ENCODE data around the gene CEP250.
A peak's percentile ranks its signal among the peaks of the same experiment; 100 is the strongest.

Gene CEP250

GRCh38 chr20:35503841-35504561 lies 48.6 kb downstream of the CEP250 start:
- DNase-seq (ENCODE audit: insufficient read length, low spot score) (no peak), FAIRE-seq (no peak)
- TF ChIP-seq SPI1 (IDR thresholded peaks at IDR 0.05; ENCODE audit: low read depth, low read length) (no peak), TAF1 (IDR thresholded peaks at IDR 0.05; ENCODE audit: low read depth, low read length) (no peak), POU2F2 (IDR thresholded peaks at IDR 0.05; ENCODE audit: low read depth, low read length) (no peak), POLR2A (IDR thresholded peaks at IDR 0.05; ENCODE audit: low read depth, low read length) (no peak), POLR2AphosphoS5 (IDR thresholded peaks at IDR 0.05; ENCODE audit: low read depth, low read length) (no peak), PAX5 (IDR thresholded peaks at IDR 0.05; ENCODE audit: insufficient read depth, low read length, severe bottlenecking) (no peak)

DNA sequence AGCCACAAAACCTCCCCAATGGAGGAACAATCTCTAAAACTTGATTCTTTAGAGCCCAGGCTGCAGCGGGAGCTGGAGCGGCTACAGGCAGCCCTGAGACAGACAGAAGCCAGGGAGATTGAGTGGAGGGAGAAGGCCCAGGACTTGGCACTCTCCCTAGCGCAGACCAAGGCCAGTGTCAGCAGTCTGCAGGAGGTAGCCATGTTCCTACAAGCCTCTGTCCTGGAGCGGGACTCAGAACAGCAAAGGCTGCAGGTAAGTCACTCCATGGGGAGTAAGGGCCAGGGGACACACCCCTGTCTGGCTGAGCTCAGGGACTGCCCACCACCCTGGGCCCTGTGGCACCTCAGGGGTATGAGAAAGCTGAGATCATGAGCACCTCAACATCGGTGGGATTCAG lies 49.4 kb downstream of the CEP250 start:
- TF ChIP-seq POLR2A (IDR thresholded peaks at IDR 0.05; ENCODE audit: low read depth, low read length) (no peak), PAX5 (IDR thresholded peaks at IDR 0.05; ENCODE audit: insufficient read depth, low read length, severe bottlenecking) (no peak), POLR2AphosphoS5 (IDR thresholded peaks at IDR 0.05; ENCODE audit: low read depth, low read length) (no peak), TAF1 (IDR thresholded peaks at IDR 0.05; ENCODE audit: low read depth, low read length) (no peak), SPI1 (IDR thresholded peaks at IDR 0.05; ENCODE audit: low read depth, low read length) (no peak), POU2F2 (IDR thresholded peaks at IDR 0.05; ENCODE audit: low read depth, low read length) (no peak)
- DNase-seq (ENCODE audit: insufficient read length, low spot score) (no peak), FAIRE-seq (no peak)

DNA sequence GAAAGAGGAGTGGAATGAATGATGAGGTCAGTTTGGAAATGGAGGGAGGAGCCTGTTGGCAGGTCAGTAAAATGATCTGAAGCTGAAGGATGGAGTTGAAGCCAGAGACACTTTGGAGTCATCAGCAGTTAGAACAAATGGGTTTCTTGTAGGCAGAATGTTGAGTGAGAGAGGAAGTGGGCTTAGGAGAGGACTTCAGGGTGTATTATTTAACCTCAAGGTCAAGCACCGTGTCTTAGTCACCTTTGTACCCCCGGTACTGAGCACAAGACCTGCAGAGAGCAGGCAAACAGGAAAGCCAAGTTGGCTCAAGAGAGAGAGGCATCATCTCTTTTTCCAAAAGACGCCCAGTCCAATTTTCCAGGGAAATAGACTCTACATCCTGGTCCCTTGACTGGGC lies 50.8 kb downstream of the CEP250 start:
- peak; percentile 31 for FAIRE-seq
- DNase-seq (ENCODE audit: insufficient read length, low spot score) = no peak

GRCh38 chr20:35506872-35507638 lies 51.7 kb downstream of the CEP250 start:
- DNase-seq (ENCODE audit: insufficient read length, low spot score) = no peak
- TF ChIP-seq PAX5 (IDR thresholded peaks at IDR 0.05; ENCODE audit: insufficient read depth, low read length, severe bottlenecking) = no peak
- no peak for TF ChIP-seq POLR2A (IDR thresholded peaks at IDR 0.05; ENCODE audit: low read depth, low read length)
- no peak for TF ChIP-seq POLR2AphosphoS5 (IDR thresholded peaks at IDR 0.05; ENCODE audit: low read depth, low read length)
- no peak for TF ChIP-seq POU2F2 (IDR thresholded peaks at IDR 0.05; ENCODE audit: low read depth, low read length)
- TF ChIP-seq SPI1 (IDR thresholded peaks at IDR 0.05; ENCODE audit: low read depth, low read length) = no peak
- TF ChIP-seq TAF1 (IDR thresholded peaks at IDR 0.05; ENCODE audit: low read depth, low read length) = no peak
- FAIRE-seq = no peak

More for the DNA sequence above, 50.8 kb downstream of the CEP250 start:
- TF ChIP-seq POLR2A (IDR thresholded peaks at IDR 0.05; ENCODE audit: low read depth, low read length) (no peak), SPI1 (IDR thresholded peaks at IDR 0.05; ENCODE audit: low read depth, low read length) (peak; percentile 42; the same call in 1 of the 2 replicates), POLR2AphosphoS5 (IDR thresholded peaks at IDR 0.05; ENCODE audit: low read depth, low read length) (no peak), POU2F2 (IDR thresholded peaks at IDR 0.05; ENCODE audit: low read depth, low read length) (no peak), PAX5 (IDR thresholded peaks at IDR 0.05; ENCODE audit: insufficient read depth, low read length, severe bottlenecking) (no peak)

- TF ChIP-seq TAF1 (IDR thresholded peaks at IDR 0.05; ENCODE audit: low read depth, low read length) = no peak
- no peak for TF ChIP-seq PAX5 (IDR thresholded peaks at IDR 0.05; ENCODE audit: insufficient read depth, low read length, severe bottlenecking)
- no peak for TF ChIP-seq POLR2AphosphoS5 (IDR thresholded peaks at IDR 0.05; ENCODE audit: low read depth, low read length)
- no peak for TF ChIP-seq SPI1 (IDR thresholded peaks at IDR 0.05; ENCODE audit: low read depth, low read length)
- TF ChIP-seq POLR2A (IDR thresholded peaks at IDR 0.05; ENCODE audit: low read depth, low read length) = no peak
- no peak for TF ChIP-seq POU2F2 (IDR thresholded peaks at IDR 0.05; ENCODE audit: low read depth, low read length)
- FAIRE-seq = no peak
- DNase-seq (ENCODE audit: insufficient read length, low spot score) = no peak
These were observed 53.3 kb downstream of the CEP250 start for GRCh38 chr20:35508493-35509218.

DNA sequence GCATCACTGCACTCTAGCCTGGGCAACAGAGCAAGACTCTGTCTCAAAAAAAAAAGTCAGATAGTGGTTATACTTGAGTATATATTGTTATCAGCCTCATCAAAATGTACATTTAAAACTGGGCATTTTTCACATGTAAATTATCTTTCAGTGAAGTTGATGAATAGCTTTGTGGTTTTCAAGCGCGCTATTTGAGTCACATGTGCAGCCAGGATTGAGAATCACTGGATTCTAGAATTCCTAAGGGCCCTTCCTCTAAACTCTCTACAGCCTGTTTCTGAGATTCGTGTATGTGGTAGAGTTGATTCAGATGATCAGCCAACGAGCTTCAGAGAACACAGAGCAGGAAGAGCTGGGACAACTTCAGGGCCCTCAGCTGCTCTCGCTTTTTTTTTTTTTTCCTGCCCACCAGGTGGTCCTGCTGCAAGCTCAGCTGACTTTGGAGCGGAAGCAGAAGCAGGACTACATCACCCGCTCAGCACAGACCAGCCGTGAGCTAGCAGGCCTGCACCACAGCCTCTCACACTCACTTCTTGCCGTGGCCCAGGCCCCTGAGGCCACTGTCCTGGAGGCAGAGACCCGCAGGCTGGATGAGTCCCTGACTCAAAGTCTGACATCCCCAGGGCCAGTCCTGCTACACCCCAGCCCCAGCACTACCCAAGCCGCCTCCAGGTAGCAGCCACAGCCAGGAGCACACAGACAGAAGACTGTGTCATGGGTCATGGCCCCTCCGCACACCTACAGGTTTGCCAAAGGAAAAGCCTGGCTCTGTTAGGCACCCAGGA lies 55.7 kb downstream of the CEP250 start:
- TF ChIP-seq TAF1 (IDR thresholded peaks at IDR 0.05; ENCODE audit: low read depth, low read length) (no peak), SPI1 (IDR thresholded peaks at IDR 0.05; ENCODE audit: low read depth, low read length) (no peak), PAX5 (IDR thresholded peaks at IDR 0.05; ENCODE audit: insufficient read depth, low read length, severe bottlenecking) (no peak), POLR2AphosphoS5 (IDR thresholded peaks at IDR 0.05; ENCODE audit: low read depth, low read length) (no peak), POU2F2 (IDR thresholded peaks at IDR 0.05; ENCODE audit: low read depth, low read length) (no peak), POLR2A (IDR thresholded peaks at IDR 0.05; ENCODE audit: low read depth, low read length) (no peak)
- DNase-seq (ENCODE audit: insufficient read length, low spot score) (no peak), FAIRE-seq (no peak)

DNA sequence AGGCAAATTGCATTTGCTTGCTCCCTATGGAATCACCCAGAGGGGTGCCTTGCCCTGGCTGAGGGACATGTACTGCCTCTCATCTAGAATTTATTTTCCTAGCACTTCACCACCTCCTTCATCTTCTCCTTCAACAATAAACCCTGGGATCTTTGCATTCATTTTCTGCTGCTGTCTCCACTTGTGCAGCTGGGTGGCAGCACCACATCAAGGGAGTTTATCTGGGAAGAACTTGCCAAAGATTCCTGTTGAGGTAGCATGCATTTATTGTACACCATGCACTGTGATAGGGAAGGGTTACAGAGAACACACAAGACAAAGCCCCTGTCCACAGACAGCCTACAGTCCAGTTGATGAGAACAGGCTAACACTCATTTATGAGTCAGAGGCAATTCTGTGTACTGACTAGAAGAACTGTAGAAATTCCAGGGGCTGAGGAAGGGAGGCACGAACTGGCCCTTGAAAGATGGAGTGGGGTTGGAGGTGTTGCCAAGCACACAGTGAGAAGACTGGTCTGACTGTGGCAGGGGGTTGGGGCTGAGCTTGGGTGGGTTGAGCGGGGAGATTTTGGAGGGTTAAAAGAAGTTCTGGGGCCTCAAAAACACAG lies 56.5 kb downstream of the CEP250 start:
- no peak for FAIRE-seq
- DNase-seq (ENCODE audit: insufficient read length, low spot score) = no peak
- no peak for TF ChIP-seq TAF1 (IDR thresholded peaks at IDR 0.05; ENCODE audit: low read depth, low read length)
- TF ChIP-seq SPI1 (IDR thresholded peaks at IDR 0.05; ENCODE audit: low read depth, low read length) = no peak
- no peak for TF ChIP-seq POLR2AphosphoS5 (IDR thresholded peaks at IDR 0.05; ENCODE audit: low read depth, low read length)
- TF ChIP-seq POLR2A (IDR thresholded peaks at IDR 0.05; ENCODE audit: low read depth, low read length) = no peak
- TF ChIP-seq PAX5 (IDR thresholded peaks at IDR 0.05; ENCODE audit: insufficient read depth, low read length, severe bottlenecking) = no peak
- no peak for TF ChIP-seq POU2F2 (IDR thresholded peaks at IDR 0.05; ENCODE audit: low read depth, low read length)

DNA sequence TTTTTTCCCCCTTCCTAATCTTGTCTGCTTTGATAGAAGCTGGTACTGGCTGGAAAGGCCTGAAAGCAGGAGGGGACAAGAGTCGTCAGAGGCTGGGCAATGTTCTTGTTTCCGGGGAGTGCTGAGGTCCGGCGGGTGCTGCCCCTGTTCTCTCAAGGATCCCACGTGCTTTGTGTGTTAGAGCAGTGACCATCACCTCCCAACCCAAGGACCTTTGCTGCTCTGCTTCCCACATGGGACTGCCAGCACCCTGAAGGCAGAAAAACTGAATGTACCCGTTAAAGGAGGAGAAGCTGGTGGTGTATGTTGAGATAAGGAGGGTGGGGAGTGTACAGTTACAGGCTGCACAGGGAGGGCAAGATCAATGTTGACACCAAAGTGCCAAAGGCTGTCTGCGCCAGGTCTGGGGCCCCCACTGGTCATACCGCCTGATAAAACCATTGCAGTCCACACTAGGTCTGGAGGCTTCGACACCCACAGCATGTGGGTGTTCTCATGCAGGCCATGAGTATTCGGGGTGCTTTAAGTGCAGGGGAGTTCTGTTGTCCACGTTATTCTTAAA lies 59.1 kb downstream of the CEP250 start:
- no peak for FAIRE-seq
- TF ChIP-seq POLR2AphosphoS5 (IDR thresholded peaks at IDR 0.05; ENCODE audit: low read depth, low read length) (0 out of 2 replicates have a peak, but pooled peaks have one; percentile 21), TAF1 (IDR thresholded peaks at IDR 0.05; ENCODE audit: low read depth, low read length) (no peak)
- DNase-seq (ENCODE audit: insufficient read length, low spot score) = no peak

Data from GM12891 (cell line).